ENCODE data around the gene RAVER1. TPM values are rescaled to one million over a fixed set of nuclear protein-coding genes. Genes with fewer than 3 reads are reported as not detected.

Gene RAVER1
- total RNA-seq, 1 experiment from 2014 or later, result 62.4 TPM

DNA sequence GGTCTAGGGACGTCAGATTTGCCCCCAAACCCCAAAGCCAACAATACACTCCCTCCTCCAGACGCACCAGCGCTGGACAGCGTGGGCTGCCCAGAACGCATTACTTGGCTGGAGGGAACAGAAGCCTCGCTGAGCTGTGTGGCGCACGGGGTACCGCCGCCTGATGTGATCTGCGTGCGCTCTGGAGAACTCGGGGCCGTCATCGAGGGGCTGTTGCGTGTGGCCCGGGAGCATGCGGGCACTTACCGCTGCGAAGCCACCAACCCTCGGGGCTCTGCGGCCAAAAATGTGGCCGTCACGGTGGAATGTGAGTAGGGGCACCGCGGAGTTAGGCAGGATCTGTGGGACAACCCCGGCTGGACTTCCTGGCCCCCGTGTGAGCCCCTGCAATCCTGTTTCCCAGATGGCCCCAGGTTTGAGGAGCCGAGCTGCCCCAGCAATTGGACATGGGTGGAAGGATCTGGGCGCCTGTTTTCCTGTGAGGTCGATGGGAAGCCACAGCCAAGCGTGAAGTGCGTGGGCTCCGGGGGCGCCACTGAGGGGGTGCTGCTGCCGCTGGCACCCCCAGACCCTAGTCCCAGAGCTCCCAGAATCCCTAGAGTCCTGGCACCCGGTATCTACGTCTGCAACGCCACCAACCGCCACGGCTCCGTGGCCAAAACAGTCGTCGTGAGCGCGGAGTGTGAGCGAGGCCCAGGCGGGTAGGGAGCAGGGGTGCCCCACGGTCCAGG is 39.5 kb downstream of the RAVER1 start:
- CTCF ChIA-PET, result no interaction called here
- H3K9me2 ChIP-seq (replicated peaks; ENCODE audit: low read length), result no peaks in the 10 kb centered on the region
- ATAC-seq (no peak), DNase-seq (no peak)
- no peaks in the 10 kb centered on the region for H3K36me3 ChIP-seq (ENCODE audit: low read depth, low read length)
- H2AFZ ChIP-seq (ENCODE audit: low read length), result no peak overlapping the region
- POLR2A ChIA-PET (ENCODE audit: unreplicated experiment), result no interaction called here
- no peaks in the 10 kb centered on the region for H3K79me2 ChIP-seq (ENCODE audit: low read length)
- TF ChIP-seq CTCF (conservative IDR thresholded peaks at IDR 0.05; ENCODE audit: low read depth, low read length), result no peak
- no peak for TF ChIP-seq EZH2phosphoT487 (IDR thresholded peaks at IDR 0.05; ENCODE audit: borderline replicate concordance, low read length)
- no peak for TF ChIP-seq EZH2 (IDR thresholded peaks at IDR 0.05; ENCODE audit: low read length, unreplicated experiment)
- intact Hi-C loops (cut with micrococcal nuclease), result no loop called here
- H3K27ac ChIP-seq (ENCODE audit: low read length), result no peak overlapping the region
- no peak overlapping the region for H3K9ac ChIP-seq (ENCODE audit: low read length)
- H3F3A ChIP-seq (ENCODE audit: low read length, unreplicated experiment), result no peaks in the 10 kb centered on the region
- no peak overlapping the region for H3K4me3 ChIP-seq (ENCODE audit: low read length)
- H3K4me2 ChIP-seq (ENCODE audit: low read length), result no peak overlapping the region
- no peaks in the 10 kb centered on the region for H4K20me1 ChIP-seq (ENCODE audit: low read length)
- peaks cover 28% of the 10 kb centered on the region for H3K4me1 ChIP-seq (ENCODE audit: insufficient read depth, low read length)
- peaks cover 19% of the 10 kb centered on the region; the same call in 1 of the 2 replicates for H3K27me3 ChIP-seq (ENCODE audit: low read length)
- no peaks in the 10 kb centered on the region for H3K9me3 ChIP-seq (ENCODE audit: low read length)
- BruUV-seq (replicated peaks), result no TSS peak

GRCh38 chr19:10292789-10293636 is 40.3 kb downstream of the RAVER1 start:
- H2AFZ ChIP-seq (ENCODE audit: low read length), result no peak overlapping the region
- H3K27me3 ChIP-seq (ENCODE audit: low read length), result peaks cover 19% of the 10 kb centered on the region; the same call in 1 of the 2 replicates
- no peak for ATAC-seq
- POLR2A ChIA-PET (ENCODE audit: unreplicated experiment), result no interaction called here
- TF ChIP-seq EZH2phosphoT487 (IDR thresholded peaks at IDR 0.05; ENCODE audit: borderline replicate concordance, low read length), result no peak
- no peak for TF ChIP-seq EZH2 (IDR thresholded peaks at IDR 0.05; ENCODE audit: low read length, unreplicated experiment)
- H3K9me2 ChIP-seq (replicated peaks; ENCODE audit: low read length), result no peaks in the 10 kb centered on the region
- no peak overlapping the region for H3K4me3 ChIP-seq (ENCODE audit: low read length)
- no peaks in the 10 kb centered on the region for H4K20me1 ChIP-seq (ENCODE audit: low read length)
- H3F3A ChIP-seq (ENCODE audit: low read length, unreplicated experiment), result no peaks in the 10 kb centered on the region
- DNase-seq, result peak; percentile 32
- BruUV-seq (replicated peaks), result no TSS peak
- no peaks in the 10 kb centered on the region for H3K36me3 ChIP-seq (ENCODE audit: low read depth, low read length)
- no peak overlapping the region for H3K27ac ChIP-seq (ENCODE audit: low read length)
- CTCF ChIA-PET, result no interaction called here
- intact Hi-C loops (cut with micrococcal nuclease), result no loop called here
- H3K79me2 ChIP-seq (ENCODE audit: low read length), result no peaks in the 10 kb centered on the region
- peaks cover 29% of the 10 kb centered on the region for H3K4me1 ChIP-seq (ENCODE audit: insufficient read depth, low read length)
- no peaks in the 10 kb centered on the region for H3K9me3 ChIP-seq (ENCODE audit: low read length)
- H3K4me2 ChIP-seq (ENCODE audit: low read length), result peak overlapping the region; percentile 95
- H3K9ac ChIP-seq (ENCODE audit: low read length), result no peak overlapping the region

GRCh38 chr19:10292206-10292788 is 41.0 kb downstream of the RAVER1 start:
- H3F3A ChIP-seq (ENCODE audit: low read length, unreplicated experiment), result no peaks in the 10 kb centered on the region
- peak overlapping the region; percentile 95 for H3K4me2 ChIP-seq (ENCODE audit: low read length)
- H3K4me1 ChIP-seq (ENCODE audit: insufficient read depth, low read length), result peaks cover 29% of the 10 kb centered on the region
- ChIA-PET CTCF (interaction anchor here (2.1 kb wide), 1 partner anchor 22 kb away, joined by 12 read pairs; the partner anchor contains the start of gene ICAM1), POLR2A (ENCODE audit: unreplicated experiment) (interaction anchor here (0.7 kb wide), 1 partner anchor 22 kb away, joined by 6 read pairs; the partner anchor contains the start of gene ICAM1)
- TF ChIP-seq EZH2 (IDR thresholded peaks at IDR 0.05; ENCODE audit: low read length, unreplicated experiment) (no peak), CTCF (conservative IDR thresholded peaks at IDR 0.05; ENCODE audit: low read depth, low read length) (no peak), EZH2phosphoT487 (IDR thresholded peaks at IDR 0.05; ENCODE audit: borderline replicate concordance, low read length) (no peak)
- H3K27me3 ChIP-seq (ENCODE audit: low read length), result peaks cover 19% of the 10 kb centered on the region; the same call in 1 of the 2 replicates
- H2AFZ ChIP-seq (ENCODE audit: low read length), result peak overlapping the region; percentile 80
- no peaks in the 10 kb centered on the region for H4K20me1 ChIP-seq (ENCODE audit: low read length)
- BruUV-seq (replicated peaks), result no TSS peak
- H3K79me2 ChIP-seq (ENCODE audit: low read length), result no peaks in the 10 kb centered on the region
- intact Hi-C loops (cut with micrococcal nuclease), result no loop called here
- ATAC-seq (peak; percentile 49), DNase-seq (peak; percentile 83)
- peak overlapping the region; percentile 69 for H3K4me3 ChIP-seq (ENCODE audit: low read length)
- no peaks in the 10 kb centered on the region for H3K36me3 ChIP-seq (ENCODE audit: low read depth, low read length)
- H3K27ac ChIP-seq (ENCODE audit: low read length), result no peak overlapping the region
- H3K9ac ChIP-seq (ENCODE audit: low read length), result no peak overlapping the region
- H3K9me3 ChIP-seq (ENCODE audit: low read length), result no peaks in the 10 kb centered on the region
- H3K9me2 ChIP-seq (replicated peaks; ENCODE audit: low read length), result no peaks in the 10 kb centered on the region
